ENCODE results near the gene PAK2. TPM values are rescaled to one million over a fixed set of nuclear protein-coding genes. Genes with fewer than 3 reads are reported as not detected.

PAK2 gene
- total and polyA plus RNA-seq, 2 donors from 2014 or later = 13.4 to 67.1 TPM

- Histone ChIP-seq H3K4me3 (ENCODE audit: low read length in 3 of 3) (no peak overlapping the region), H3K27ac (ENCODE audit: low read depth in 2 of 2, low read length in 2 of 2) (no peak overlapping the region), H3K4me1 (ENCODE audit: control insufficient read depth in 2 of 3, insufficient read depth in 2 of 3, low read depth in 1 of 3, low read length in 3 of 3) (peaks cover 0 to 5% (median 0%) of the 10 kb centered on the region in 3 donors), H3K36me3 (ENCODE audit: control insufficient read depth in 2 of 3, insufficient read depth in 3 of 3, low read length in 3 of 3) (no peaks in the 10 kb centered on the region), H3K9ac (ENCODE audit: low read length in 3 of 3) (no peak overlapping the region), H3K27me3 (ENCODE audit: control insufficient read depth, insufficient read depth, low read length) (no peaks in the 10 kb centered on the region), H3K9me3 (ENCODE audit: control insufficient read depth in 2 of 3, insufficient read depth in 1 of 3, low read length in 3 of 3) (no peaks in the 10 kb centered on the region)
- intact Hi-C loops (cut with DNase I) = no loop called here
- no peak for DNase-seq
- TF ChIP-seq CTCF (IDR thresholded peaks at IDR 0.05; ENCODE audit: borderline replicate concordance, extremely low read depth, insufficient read depth) = no peak
- FAIRE-seq = no peak
These were observed 32.9 kb upstream of the PAK2 start for GRCh38 chr3:196706731-196707130.

- no peak for TF ChIP-seq CTCF (IDR thresholded peaks at IDR 0.05; ENCODE audit: borderline replicate concordance, extremely low read depth, insufficient read depth)
- no peak overlapping the region for H3K4me3 ChIP-seq (ENCODE audit: low read length in 3 of 3)
- no peak for FAIRE-seq
- H3K9me3 ChIP-seq (ENCODE audit: control insufficient read depth in 2 of 3, insufficient read depth in 1 of 3, low read length in 3 of 3) = no peaks in the 10 kb centered on the region
- DNase-seq = no peak
- no peaks in the 10 kb centered on the region for H3K36me3 ChIP-seq (ENCODE audit: control insufficient read depth in 2 of 3, insufficient read depth in 3 of 3, low read length in 3 of 3)
- no peaks in the 10 kb centered on the region for H3K27me3 ChIP-seq (ENCODE audit: control insufficient read depth, insufficient read depth, low read length)
- no peak overlapping the region for H3K27ac ChIP-seq (ENCODE audit: low read depth in 2 of 2, low read length in 2 of 2)
- H3K9ac ChIP-seq (ENCODE audit: low read length in 3 of 3) = no peak overlapping the region
- H3K4me1 ChIP-seq (ENCODE audit: control insufficient read depth in 2 of 3, insufficient read depth in 2 of 3, low read depth in 1 of 3, low read length in 3 of 3) = peaks cover 0 to 5% (median 0%) of the 10 kb centered on the region in 3 donors
- intact Hi-C loops (cut with DNase I) = no loop called here
These were observed 32.1 kb upstream of the PAK2 start for GRCh38 chr3:196707566-196707965.

- FAIRE-seq (no peak), DNase-seq (no peak)
- Histone ChIP-seq H3K27me3 (ENCODE audit: control insufficient read depth, insufficient read depth, low read length) (no peaks in the 10 kb centered on the region), H3K4me3 (ENCODE audit: low read length in 3 of 3) (no peak overlapping the region), H3K4me1 (ENCODE audit: control insufficient read depth in 2 of 3, insufficient read depth in 2 of 3, low read depth in 1 of 3, low read length in 3 of 3) (peaks cover 0 to 7% (median 0%) of the 10 kb centered on the region in 3 donors), H3K36me3 (ENCODE audit: control insufficient read depth in 2 of 3, insufficient read depth in 3 of 3, low read length in 3 of 3) (no peaks in the 10 kb centered on the region), H3K9me3 (ENCODE audit: control insufficient read depth in 2 of 3, insufficient read depth in 1 of 3, low read length in 3 of 3) (no peaks in the 10 kb centered on the region), H3K9ac (ENCODE audit: low read length in 3 of 3) (no peak overlapping the region), H3K27ac (ENCODE audit: low read depth in 2 of 2, low read length in 2 of 2) (no peak overlapping the region)
- TF ChIP-seq CTCF (IDR thresholded peaks at IDR 0.05; ENCODE audit: borderline replicate concordance, extremely low read depth, insufficient read depth) = no peak
- intact Hi-C loops (cut with DNase I) = no loop called here
These were observed 31.2 kb upstream of the PAK2 start for GRCh38 chr3:196708467-196708866.

All from kidney (tissue), 14 donors.